Right renal cortex interstitium (tissue), 3 donors: Measurements from ENCODE around the gene LRMDA. TPM values are rescaled to one million over a fixed set of nuclear protein-coding genes. Genes with fewer than 3 reads are reported as not detected.

Experiments
- DNase-seq, 3 donors: peaks; one replicate each; pipeline ENCODE4 v3.0.0-alpha.2; 2013; ENCODE audit warnings: low read depth in 3 of 3, low spot score in 2 of 3
- polyA plus RNA-seq, 3 donors: library from polyadenylated mRNA; unstranded; fragments of 120-200 nt; gene quantifications; one replicate each; pipeline ENCODE4 v1.2.1, GENCODE V29; 2013; ENCODE audit not compliant: insufficient read length in 3 of 3

LRMDA gene
- polyA plus RNA-seq, 3 donors: 20.9 to 21.7 (median 21.2) TPM

DNA sequence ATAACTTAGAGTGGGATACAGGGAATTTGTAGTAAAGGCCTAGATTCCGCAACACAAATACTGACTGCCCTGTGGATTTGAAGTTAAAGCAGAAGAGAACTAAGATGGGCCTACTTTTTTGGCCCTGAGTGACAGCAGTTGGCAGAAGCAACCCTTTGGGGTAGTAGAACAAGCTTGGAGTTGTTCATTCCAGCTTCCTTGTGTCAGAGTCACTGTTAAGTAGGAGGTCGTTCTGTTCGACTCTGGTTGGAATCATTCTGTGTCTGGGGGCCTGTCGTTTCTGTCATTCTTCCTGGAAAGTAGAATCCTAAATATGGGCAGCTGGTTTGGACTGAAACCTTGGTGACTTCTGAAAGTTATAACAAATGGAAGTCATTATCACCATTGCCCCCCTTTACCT, 865.9 kb downstream of the LRMDA start:
- no peak for DNase-seq

DNA sequence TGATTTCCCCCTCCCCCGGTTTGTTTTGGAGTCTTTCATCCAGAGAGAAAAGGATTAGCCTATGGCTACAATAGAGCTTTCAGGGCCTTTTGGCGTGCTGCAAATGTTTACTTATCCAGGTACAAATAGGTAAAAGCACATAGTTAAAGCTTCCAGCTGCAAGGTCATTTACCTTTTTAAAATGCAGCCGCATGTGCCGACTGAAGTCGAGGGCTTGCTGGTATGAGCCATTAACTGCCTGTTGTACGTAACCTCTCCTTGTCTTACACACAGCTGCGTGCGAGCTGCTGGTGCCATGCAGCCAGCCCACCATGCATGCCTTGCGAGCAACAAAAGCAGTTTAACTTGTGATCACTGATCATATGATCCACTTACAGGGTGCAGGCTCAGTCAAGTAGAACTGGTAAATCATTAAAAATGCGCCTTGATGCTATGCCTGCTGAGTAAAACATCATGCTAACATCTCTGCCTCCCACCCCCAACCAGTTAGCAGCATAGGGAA, 866.4 kb downstream of the LRMDA start:
- peak in 1 of 3 donors; percentile 72 for DNase-seq

DNA sequence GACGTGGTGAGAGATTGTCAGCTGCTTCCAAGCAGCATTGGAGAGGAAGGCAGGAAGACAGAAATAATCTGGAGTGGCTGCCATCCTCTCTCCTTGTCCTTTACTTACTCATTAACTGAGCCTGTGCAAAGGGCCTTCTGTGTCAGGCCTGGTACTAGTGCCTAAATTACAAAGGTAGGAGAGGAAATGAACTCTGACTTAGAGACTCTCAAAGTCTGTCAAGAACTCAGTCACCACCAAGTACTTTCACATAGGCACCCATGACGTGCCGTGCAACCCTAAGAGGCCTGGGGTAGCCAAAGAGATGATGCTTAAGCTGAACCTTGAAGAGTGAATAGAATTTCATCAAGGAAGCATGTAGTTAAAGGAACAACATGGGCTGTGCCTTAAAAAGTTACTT, 866.9 kb downstream of the LRMDA start:
- no peak for DNase-seq

DNA sequence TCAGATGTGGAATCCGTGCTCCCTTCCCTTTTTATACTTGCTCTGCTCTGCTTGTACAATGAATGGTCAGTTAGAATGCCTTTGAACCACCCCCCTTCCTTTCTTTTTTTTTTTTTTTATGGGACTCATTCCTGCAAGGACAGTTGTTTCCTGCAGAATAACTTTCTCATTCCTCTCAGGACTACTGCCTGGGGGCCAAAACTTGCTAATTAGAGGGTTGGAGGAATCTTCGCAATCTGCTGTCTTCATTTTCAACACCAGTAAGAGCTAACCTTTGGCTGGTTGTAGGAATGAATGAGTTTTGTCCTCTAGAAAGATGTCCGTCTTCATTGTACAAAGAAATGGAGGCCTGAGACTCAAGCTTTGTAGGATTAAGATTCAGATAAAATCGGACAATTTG, 868.1 kb downstream of the LRMDA start:
- DNase-seq: no peak

DNA sequence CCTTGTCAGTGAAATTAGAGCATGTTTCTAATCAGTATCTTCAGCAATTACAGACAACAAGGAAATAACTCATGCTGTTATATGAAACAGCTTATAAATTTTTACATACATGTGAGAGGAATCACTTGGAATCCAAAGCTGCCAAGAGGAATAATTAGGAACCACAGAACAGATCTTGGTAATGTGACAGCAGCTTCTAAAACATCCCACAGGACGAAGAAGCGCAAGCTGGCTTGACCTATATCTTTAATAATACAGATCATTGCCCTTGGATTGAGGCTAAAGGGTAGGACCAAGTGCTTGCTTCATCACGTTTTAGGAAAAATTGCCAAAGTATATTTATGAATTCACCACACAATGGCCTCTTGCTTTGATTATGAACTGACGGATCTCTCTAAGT, 869.8 kb downstream of the LRMDA start:
- no peak for DNase-seq

DNA sequence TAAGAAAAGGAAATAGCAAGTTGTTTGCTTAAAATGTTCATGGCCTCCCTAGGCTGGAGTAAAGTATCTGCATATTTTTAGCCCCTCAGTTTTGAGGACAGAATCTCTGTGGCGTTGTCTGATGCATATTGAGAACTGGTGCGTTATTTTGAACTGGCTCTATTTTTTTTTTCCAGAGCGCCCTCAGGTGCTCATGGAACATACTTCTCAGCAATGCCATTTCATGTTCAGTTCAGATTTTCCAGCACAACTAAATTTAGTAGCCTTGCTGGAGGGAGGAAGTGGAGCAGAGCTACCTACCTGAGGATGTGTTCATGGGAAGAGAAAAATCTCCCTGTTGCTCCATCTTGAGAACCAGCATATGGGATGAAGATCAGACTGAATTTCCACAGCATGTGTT, 870.5 kb downstream of the LRMDA start:
- DNase-seq: no peak

DNA sequence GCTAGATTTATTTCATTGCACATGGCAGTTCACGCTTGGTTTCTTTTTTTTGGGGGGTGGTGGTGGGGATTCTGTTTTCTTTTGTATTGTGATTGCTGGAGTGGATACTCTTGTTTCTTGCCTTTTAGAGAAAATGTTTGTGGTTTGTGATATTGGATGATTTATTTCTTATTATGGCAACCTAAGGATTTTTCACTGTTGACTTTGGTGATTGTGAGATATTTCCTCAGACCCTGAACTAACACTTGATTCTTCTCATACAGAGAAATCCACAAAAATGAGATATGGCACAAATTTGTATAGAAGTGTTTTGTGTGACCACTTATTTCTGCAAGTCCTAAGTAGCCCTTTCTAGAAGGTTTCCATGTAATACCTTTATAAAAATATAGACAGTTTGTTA, 871.1 kb downstream of the LRMDA start:
- DNase-seq: no peak

DNA sequence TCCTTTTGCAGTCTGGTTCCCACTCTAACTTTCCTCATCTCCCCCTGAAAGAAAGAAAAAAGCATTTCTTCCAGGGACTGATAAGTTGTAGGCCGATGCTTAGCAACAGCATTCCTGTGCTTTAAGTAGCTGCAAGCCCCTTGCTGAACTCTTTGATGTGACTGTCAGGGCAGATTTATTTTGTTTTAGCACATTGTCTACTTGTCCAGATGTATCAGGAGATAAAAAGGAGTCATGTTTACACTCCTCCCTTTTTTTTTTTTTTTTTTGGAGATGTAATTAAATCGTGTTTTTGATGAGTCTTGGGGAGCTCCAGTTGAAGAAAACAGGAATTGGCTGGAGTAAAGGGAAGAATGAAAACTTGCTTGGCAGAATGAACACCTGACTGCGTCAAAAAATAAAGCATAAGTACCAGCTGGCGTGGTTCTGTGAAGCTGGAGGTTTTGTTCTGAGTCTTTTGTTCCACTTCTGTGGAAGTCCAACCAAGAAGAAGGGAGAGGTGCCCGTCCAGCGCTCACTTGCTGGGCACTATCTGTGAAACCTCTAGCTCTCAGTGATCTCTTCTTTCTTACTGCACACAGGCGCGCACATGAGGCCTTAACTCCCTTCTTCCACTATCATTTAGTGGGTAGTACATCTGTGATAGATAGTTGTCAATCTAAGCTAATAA, 871.7 kb downstream of the LRMDA start:
- peak in 2 of 3 donors; percentile 74 to 89 for DNase-seq

DNA sequence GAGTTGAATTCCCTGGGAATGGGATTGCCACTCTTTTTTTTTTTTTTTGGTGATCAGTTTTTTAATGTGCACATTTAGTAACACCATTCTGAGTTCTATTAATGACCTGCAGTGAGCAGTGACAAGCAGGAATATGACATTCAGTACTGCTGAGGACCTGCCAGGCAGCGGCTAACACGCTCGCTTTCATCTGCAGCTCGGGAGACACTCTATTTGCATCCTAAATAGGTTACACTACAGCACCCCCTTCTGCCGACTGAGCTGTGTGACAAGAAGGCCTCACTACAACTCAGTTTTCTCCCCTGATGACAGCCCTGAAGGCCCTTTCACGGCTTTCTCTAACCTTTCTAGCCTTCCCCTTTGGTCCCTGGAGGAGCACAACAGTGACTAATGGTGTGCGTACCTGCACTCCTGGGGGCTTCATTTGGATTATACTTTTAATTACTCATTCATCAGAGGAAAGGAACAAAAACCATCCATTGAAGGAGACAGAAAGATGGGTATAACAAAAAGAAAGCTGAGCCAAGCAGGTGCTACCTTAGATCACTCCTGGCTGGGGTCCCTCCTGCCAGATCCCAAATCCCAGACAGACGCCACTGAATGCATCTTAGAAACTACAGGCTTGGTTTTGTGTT, 872.4 kb downstream of the LRMDA start:
- peak in 1 of 3 donors; percentile 79 for DNase-seq

DNA sequence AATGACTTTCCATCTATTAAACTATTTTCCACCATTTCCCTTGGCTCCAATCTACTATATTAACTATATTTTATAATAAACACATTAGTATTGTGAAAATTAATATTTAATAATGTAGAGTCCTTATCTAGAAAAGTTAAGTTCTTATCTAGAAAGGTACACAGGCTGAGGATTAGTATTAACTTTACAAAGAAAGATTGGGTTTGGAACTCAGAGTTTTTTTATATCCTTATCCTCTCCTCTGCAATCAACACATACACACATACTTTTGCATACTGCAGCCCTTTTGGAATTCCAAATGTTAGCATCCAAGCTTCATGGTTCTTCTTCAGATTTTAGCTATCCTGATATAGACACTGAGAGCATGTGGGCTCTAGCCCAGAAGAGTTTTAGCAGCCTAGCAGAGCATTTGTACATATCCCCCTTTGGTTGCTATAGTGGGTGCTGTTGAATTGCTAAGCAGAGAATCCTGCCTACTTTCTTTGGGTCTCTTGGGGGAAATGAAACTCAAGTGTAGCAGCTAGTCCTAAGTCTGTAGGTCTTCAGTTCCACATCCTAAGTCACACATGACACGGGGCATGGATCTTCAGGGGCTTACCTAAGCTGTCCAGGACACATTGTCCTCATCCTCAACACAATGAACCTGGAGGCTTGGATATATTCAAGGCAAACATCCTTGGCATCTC, 874.6 kb downstream of the LRMDA start:
- no peak for DNase-seq

DNA sequence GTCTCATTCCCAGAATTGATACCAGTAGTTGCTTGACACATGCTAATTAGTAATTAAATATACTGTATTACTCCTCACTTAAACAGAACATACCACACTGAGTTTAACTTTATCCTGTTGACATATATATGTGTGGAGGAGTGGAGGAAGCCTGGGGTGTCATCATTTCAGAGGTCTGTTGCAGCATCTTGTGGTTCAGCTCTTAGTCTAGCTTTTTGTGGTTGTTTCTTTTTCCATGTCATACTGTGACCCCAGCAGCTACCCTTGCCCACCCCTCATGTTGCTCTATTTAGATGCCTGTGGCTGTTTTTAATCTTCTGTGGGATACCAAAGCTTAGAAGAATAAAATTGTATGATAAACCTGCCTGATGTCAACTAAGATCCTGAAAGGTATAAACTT, 875.4 kb downstream of the LRMDA start:
- no peak for DNase-seq

DNA sequence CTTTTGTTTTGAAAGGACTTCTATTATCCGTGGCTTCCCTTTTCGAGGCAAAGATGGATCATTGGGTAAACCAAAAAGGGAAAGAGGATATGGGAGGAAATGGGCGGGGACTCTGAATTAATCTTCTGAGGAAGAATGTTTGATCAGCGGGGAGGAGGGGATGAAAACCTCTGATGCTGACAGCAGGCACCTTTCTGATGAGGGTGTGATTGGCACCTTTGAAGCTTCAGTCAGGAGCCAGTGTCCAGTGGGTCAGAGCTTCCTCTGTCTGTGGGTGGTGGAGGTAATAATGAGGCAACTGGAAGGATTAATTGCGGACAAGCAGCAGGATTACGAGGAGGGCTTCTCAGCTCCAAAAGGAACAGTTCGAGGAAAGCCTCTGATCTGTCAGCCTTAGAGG, 877.6 kb downstream of the LRMDA start:
- DNase-seq: no peak

DNA sequence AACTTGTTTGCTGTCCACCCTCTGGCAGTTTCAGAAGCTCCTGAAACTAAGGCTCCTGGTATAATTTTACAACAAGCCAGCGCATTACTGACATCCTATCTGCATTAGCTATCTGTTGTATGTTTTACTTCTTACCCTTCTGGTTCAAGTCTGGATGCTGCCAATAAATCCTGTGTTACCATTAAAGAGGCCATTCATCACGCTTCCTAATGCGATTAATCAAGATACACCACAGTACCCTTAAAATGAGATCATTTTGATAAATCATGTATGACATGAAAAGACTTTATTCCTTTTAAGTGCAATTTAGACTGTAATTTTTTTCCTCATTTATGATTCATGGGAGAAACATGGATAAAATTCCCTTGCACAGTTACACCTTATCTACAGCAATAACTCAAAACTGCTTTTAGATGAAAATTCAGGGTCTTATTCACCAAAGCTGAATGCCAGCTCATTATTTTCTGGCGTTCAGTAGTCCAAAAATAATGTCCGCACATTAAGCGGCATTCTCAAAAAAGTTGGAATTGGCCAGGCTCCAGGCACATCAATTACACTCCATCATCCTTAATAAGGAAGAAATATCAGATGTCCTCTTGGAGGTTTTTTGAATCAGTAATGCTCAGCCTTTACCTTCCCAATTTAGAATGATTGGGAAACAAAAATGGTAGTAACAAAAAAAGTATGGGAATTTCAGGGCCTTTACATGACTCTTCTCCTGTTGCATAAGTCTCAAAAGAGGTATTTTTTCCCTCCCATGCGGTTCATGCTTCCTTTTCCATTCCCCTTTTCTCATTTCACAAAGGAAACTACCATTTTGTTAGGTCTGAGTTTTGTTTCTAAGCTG, 878.5 kb downstream of the LRMDA start:
- no peak for DNase-seq

DNA sequence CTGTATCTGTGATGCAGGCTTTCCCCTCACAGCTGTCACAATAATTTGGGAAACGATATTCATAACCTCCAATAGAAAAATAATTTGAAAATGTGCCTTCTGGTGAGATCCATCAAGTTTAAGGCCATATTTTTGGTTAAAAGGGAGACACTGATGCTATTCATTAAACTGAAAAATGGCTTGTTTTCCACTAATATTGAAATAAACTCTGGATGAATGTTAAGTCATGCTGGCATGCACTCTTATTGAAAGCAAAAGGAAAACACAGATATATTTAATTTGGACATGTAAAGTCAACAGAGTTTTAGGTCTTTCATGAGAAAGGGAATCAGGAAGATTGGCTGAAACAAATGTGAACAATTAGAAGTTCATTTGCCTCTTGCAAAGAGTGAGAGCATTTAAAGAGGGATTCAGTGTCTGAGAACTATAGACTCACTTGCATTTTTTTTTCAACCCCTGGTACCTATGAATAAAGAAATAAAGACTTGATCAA, 879.2 kb downstream of the LRMDA start:
- DNase-seq: no peak

DNA sequence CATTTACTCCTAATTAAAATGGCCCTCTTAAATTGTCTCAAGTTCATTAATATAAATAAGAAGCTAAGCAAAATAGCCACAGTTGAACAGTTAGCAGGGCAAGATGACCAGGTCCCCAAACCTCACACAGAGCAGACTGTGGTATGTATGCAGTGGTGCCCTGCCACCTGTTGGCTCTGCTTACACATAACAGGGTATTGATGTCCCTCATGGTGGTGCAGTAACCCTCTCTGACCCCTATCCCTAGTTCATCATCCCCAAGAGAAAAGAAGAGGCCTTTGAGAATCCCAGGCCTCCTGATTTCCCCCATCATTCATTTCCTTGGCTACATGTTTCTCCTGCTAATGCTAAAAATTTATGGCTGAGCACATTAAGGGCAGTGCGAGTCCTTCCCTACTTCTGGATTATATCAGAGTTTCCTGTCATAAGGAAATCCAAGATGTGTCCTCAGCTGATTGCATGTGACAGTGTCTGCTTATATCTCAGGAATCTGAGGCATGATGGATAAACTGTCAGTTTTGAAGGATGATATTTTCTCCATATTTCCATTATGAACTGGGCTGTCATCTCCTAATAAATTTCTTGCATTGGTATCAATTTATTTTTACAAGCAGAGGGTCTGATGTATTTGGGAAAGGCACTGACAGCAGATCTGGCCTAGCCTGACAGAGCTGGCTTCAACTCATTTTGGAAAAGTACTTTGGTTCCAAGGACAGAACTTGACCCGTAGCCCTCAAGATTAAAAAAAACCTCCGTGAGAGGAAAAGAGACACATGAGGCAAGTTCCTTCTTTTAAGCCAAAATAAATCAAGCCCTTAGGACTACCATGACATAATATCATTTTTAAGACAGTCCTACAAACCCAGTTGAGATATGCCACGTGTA, 880.6 kb downstream of the LRMDA start:
- no peak for DNase-seq

DNA sequence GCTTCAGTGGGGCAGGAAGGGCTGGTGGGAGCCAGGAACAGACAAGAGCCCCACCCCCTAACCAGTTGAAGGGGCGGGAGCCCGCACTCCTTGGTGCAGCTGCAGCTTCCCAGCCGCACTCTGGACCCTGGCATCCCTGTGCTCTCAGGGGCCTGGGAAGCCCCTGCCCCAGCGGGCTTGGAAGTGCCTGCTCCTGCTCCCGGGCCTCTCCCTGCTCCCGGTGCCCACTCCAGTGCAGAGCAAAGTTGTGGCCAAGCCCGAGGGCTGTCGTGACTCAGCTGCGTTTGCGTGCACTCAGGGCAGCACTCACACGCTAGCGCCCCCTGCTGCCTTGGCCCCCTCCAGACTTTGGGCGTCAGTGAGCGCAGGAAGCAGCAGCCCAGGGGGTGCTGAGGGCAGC, 883.8 kb downstream of the LRMDA start:
- no peak for DNase-seq

DNA sequence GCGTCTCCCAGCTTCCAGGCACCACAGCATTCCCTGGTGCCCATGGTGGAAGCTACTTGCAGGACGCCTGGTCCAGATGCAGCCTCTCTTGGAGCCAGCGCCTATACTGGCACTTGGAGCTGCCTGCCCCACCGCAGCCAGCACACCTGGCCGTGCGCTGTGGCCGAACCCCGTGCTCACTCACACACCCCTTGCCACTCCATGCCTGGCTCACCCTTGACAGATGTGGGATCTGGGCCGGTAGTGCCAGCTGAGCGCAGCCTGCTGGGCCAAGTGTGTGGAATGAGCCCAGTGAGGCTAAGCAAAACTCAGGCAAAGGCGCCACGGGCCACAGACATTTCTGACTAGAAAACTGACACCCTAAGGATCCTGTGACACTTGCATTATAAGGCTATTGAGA, 884.8 kb downstream of the LRMDA start:
- no peak for DNase-seq

DNA sequence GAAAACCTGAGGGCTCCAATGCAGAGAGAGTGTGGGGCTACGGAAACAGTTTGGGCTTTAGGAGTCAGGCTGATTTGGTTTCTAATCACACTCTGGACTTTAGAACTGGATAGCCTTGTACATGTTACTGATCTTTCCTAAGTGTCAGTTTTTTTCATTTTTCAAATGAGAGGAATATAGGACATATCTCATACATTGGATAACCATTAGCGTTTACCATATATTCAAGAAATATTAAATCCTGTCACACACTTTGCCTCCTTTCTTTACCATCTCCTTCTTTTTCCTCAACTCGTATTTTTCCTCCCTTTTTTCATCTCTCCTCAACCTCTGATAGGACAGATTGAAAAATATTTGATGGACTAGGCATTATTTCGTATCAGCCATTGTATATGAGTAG, 885.7 kb downstream of the LRMDA start:
- no peak for DNase-seq

DNA sequence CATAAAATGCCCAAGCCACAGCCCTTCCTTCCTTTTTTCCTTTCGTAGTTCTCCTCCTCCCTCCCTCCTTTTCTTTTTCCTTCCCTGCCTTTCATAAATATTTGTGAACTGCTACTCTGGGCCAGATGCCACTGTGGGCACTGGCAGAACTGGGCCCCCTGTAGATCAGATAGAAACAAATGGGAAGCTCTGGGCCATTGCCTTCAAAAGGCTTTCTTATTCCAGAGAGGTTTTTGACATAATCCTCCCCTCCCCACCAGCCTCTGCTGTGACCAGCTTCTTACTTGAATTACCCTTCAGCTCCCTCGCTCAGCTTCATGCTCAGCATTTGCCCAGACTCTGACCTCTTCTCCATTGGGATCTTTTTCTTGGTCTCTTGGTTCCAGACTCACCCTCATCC, 886.8 kb downstream of the LRMDA start:
- DNase-seq: no peak

DNA sequence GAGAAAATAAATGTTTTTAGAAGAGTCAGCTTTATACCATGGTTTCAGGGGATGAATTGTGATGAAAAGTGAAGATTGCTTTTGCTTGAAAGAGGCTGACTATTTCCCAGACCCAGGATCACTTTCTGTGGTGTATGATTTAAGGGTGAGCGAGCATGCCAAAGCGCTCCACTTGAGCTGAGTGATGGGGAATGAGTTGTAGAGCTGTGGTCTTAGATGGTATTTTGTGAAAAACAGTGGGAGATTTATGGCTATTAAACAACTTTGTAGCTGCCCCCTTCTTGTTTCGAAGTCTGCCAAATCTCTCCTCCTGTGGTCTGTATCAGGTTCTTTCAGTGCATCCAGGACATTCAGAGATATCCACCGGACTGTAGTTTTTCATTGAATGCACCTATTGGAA, 888.2 kb downstream of the LRMDA start:
- DNase-seq: no peak
